NCI-H1105 treated with DMSO at 0.1 percent for 48 hours (cell line): ENCODE results near the gene ITGA3.
"Not testable (repeated sequence)": the region's sequence is repeated elsewhere in the genome, so short reads cannot be mapped to it uniquely, and the experiment has no call there.

Source experiments
- DNase-seq: peaks from one replicate; lab custom pipeline; 2025; lab: John Stamatoyannopoulos, UW

Gene ITGA3

GRCh38 chr17:50035421-50035879, 20.5 kb upstream of the ITGA3 start:
- DNase-seq: no peak

DNA sequence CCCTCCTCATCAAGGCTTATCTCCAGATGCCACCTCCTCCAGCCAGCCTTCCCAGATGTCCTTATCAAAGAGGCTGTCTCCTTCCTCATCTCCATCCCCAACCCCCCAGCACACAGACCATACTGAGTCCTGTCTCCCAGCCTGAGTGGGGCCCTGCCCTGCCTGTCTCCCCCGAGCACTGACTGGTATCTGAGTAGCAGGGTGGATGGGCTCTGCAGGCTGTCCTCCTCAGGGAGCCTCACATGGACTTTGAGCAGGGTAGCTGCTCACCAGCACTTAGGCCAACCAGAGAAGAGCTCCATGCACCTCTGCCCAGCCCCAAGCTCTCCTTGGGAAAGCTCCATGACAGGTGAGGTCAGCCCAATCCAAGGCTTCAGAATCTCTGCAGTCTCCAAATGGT, 20.0 kb upstream of the ITGA3 start:
- no peak for DNase-seq

DNA sequence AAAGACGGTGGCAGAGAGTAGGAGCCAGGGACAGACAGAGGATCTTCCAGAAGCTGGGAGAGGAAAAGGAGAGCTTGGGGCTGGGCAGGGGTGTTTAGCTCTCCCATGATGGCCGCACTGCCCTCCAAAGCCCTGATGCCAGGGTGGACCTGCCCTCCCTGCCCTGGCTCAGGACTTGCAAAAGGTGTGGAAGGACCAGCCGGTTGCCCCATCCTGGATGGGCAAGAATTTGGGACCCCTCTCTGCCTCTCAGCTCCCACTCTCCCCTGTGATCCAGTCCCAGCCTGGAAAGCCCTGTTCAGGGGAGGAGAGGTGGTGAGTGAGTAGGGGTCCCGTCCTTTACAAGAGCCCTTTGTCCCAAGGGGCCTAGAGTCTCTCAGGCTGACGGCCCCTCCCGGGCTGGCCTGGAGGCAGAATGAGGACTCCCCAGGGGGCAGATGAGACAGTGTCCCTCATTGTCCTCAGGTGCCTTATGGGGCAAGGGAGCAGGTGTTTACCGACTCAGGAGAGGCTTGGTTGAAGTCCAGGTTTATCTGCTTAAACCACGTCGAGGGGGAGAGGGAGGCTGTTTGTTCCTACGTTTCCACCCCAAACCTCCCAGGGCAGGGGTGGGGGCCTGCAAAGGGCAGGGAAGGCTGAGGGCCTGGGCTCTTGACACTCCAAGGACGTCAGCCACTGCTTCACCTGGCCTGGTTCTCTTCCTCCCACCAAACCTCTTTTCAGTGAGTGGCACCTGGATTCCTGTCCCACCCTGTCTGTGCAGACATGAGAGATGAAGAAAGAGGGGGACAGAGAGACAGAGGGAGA, 19.3 kb upstream of the ITGA3 start:
- DNase-seq: no peak

DNA sequence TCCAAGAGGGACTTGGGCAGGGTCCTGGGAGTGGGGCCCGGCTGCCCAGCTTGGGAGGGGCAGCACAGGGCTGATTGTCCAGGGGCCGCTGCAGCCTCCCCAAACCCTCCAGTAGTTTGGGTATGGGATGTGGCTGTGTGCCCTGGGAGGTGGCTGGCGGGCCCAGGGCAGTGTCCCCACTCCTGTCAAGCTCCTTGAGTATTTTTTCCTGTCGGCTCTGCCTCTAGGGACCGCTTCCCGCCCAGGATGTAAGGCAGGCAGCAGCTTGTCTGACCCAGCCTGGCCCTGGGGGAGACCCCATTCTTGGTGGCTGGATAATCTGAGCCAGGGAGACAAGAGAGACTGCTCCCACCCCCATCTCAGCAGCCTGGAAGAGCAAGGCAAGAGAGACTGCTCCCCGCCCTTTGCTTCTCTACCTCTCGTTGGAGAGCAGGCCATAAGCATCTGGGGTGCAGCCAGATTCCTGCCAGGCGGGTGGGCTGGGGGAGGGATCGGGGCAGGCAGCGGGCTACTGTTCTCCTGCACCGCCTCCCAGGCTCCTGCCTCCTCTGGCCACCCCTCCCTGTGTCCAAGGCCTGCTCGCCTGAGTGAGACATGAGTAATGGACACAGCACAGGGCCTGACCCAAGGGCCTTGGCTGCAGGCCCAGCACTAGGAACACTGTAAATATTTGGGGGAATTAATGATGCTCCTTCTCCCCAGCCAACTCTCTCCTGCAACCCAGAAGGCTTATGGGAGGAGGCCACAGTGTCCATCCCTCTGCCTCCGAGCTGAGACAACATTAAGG, 18.4 kb upstream of the ITGA3 start:
- DNase-seq: no peak

DNA sequence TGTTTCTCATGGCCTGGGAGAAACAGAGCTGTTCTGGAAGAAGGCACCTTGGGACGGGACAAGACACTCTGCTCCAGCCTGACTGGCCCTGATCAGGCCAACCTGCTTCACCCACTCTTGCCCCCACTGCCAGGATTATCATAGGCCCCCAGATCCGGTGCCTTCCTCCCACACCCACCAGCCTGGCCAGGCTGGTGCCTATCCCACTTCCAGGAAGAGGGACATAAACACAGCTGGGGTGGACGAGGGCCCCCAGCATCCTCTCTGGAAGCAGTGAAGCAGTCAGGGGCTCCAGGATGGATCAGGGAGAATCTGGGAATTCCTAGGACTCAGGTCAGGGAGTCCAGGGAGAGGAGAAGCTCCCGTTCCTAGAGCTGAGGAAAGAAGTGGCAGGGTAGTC, 16.9 kb upstream of the ITGA3 start:
- DNase-seq: no peak

DNA sequence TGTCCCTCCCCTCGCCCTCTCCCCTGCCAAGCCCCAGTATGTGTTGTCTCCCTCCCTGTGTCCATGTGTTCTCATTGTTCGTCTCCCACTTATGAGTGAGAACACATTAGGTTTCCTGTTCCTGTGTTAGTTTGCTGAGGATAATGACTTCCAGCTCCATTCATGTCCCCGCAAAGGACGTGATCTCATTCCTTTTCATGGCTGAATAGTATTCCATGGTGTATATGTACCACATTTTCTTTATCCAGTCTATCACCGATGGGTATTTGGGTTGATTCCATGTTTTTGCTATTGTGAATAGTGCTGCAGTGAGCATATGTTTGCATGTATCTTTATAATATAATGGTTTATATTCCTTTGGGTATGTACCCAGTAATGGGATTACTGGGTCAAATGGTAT, 15.4 kb upstream of the ITGA3 start:
- not testable (repeated sequence) for DNase-seq

DNA sequence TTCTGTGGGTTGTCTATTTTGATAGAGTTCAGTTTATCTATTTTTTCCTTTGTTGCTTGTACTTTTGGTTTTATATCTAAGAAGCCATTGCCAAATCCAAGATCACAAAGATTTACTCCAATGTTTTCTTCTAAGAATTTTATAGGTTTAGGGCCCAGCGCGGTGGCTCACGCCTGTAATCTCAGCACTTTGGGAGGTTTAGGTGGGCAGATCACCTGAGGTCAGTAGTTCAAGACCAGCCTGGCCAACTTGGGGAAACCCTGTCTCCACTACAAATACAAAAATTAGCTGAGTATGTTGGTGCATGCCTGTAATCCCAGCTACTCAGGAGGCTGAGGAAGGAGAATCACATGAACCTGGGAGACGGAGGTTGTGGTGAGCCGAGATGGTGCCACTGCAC, 13.7 kb upstream of the ITGA3 start:
- no peak for DNase-seq

DNA sequence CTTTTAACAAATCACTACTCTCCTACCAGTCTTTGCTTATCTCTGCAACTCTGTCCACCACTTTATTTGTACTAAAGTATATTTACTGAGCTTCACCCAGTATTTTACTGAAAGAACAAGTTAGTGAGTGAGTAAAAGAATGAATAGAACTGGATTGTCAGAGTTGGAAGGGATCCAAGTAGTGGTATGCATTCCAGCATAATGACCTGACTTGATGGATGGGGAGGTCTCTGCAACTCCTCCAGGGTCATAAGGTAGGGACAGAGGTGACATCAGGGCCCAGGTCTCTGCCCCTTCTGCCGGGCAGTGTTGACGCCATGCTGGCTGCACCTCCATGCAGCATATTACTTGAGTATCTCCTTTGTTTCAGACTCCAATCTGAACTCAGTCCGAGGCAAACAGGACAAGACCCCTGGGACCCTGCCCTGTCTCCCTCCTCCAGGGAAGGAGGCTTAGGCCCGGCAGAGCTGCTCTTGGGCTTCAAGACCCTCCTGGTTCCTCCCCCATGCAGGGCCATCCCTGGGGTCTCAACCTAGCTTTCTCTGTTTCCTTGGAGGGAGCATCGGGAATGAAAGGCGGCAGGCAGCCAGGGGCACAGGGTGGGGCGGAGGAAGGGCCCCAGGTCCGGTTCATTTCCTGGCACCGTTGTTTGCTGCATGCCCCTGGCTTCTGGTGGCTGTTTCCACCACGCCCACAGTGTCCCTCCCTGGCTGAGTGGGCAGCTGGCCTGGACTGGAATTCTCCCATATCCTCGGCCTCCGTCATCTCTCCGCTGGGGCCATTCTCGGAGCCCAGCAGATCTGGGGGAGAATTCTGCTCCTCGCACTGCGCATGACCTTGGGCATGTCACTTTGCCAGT, 12.4 kb upstream of the ITGA3 start:
- no peak for DNase-seq

DNA sequence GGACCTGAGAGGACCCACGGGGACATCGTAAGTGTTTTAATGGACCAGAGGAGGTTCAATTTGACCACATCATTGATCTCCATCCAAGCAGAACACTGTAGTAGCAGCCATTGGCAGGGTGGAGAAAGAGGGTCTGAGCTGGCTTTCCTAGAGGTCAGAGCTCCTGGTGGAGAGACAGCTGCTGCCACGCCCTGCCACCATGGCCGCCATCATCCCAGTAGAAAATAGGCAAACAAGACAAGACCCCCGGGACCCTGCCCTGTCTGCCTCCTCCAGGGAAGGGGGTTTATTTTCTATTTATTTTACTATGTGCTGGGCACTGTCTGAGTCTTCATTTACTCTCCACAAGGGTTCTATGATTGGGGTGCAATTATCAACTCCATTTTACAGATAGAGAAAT, 11.4 kb upstream of the ITGA3 start:
- DNase-seq: no peak

DNA sequence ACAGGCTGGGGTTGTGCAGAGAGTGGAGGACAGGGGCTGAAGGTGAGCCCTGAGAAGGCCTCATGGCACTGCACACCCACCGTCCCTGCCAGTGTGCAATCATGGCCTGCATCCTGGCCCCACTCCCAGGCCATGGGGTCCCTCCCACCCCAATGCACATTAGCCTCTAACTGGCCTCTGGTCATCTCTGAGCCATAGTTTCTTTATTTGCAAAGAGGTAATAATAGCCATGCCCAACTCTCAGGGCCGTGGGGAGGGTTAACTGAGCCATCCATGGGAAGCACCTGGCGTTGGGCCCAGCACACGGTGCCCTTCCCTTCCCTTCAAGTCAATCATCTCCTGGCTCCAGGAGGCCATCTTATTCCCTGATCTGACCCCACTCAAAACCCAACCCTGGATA, 10.8 kb upstream of the ITGA3 start:
- no peak for DNase-seq

DNA sequence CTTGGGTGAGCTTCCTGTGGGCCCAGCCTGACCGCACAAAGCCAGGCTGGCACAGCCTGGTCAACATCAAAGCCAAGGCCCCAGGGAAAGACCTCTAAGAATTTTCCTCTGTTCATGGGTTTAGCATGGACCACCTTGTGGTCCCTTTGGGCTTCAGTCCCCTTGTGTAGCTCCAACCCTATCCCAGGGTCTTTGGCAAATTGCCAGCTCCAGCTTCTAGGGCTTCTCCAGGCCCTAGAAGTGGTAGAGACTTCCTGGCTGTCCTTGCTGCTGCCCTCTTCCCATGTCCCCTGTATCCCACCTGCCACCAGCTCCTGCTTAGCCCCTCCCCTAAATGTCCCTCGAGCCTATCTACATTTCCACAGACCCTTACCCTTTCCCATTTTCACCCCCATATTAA, 9.7 kb upstream of the ITGA3 start:
- no peak for DNase-seq

GRCh38 chr17:50046667-50047066, 9.2 kb upstream of the ITGA3 start:
- DNase-seq: no peak

- no peak for DNase-seq
These were observed 8.8 kb upstream of the ITGA3 start for GRCh38 chr17:50047083-50047482.

GRCh38 chr17:50047488-50048126, 8.3 kb upstream of the ITGA3 start:
- DNase-seq: no peak

DNA sequence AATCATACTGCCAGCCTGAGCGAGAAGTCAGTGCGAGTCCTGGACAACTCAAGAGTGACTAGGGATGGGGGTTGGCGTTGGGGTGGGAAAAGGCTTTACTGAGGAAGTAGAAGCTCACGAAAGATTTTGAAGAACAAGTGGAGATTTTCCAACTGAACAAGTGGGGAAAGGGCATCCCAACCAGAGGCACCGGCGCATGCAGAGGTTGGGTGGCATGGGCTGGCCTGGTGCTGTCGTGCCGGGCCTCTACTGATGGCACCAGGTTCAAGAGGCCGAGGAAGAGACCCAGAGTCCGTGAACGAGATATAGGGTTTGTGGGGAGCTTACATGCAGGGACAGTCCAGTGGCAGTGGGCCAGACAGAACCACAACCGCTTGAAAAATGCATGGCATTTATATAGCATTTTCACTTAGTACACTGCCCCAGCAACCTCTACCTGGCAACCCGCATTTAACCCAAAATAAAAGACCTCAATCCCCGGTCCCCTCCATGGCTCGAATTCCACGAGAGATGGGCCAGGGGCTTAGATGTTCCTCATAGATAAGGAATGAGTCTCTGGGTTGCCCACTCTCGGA, 7.7 kb upstream of the ITGA3 start:
- no peak for DNase-seq

DNA sequence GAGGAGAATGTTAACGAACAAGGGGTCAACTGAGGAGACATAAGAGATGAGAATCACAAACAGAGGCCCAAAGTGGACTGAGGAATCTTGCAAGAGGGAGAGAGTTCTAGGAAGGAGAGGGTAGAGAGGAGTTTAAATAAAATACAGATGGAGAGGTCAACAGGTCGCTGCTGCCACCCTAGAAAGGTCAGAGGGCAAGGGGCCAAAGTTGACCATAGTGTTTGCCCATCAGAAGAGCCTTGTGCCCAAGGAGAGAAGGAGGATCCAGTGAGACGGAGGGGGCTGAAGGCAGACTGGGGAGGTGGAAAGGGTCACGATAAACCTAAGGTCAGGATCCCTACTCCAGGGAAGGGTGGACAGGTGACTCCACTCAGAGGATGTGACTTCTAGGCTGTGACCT, 6.9 kb upstream of the ITGA3 start:
- no peak for DNase-seq

DNA sequence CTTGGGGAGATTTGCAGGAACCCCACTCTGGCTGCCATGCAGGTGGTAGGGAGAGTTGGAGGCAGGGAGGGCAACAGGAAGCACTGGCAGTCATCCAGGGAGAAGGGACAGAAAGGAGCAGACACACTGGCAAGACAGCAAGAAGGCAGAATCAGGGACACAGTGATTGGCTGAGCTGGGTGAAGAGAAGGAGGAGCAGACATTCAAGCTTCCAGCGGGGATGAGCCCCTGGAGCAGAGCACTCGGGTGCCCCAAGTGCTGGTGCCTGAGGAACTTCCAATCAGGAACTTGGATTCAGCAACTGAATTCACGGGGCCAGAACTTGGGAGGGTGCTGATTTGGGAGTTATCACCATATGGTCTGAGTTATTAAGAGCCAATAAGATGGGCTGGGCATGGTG, 6.3 kb upstream of the ITGA3 start:
- peak; percentile 4 for DNase-seq

DNA sequence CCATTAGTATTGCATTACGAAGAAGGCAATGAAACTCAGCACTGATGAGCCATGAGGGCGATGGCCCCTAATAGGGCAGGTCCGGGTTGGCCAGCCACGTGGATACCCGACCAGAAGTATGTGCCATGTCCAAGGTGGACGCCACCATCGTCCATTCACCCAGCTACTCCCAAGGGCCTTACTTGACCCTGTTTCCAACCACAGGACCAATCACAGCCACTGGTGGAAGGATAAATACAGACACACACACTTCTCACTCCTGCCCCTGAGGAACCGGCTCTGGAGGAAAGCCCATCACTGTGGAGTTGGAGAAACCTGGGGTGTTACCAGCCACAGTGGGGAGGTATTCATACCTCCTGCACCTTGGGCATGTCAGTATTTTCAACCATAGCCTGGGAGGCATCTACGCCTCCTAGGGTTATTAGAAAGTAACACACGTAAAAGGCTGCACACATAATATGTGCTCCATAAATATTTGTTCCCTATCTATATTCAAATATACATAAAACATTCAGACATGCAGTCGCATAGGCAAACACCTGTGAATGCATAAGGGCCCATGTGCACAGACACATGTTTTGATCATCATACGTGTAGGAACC, 5.4 kb upstream of the ITGA3 start:
- DNase-seq: no peak

GRCh38 chr17:50051082-50051576, 4.8 kb upstream of the ITGA3 start:
- no peak for DNase-seq

- no peak for DNase-seq
These were observed 4.3 kb upstream of the ITGA3 start for GRCh38 chr17:50051606-50052005.

DNA sequence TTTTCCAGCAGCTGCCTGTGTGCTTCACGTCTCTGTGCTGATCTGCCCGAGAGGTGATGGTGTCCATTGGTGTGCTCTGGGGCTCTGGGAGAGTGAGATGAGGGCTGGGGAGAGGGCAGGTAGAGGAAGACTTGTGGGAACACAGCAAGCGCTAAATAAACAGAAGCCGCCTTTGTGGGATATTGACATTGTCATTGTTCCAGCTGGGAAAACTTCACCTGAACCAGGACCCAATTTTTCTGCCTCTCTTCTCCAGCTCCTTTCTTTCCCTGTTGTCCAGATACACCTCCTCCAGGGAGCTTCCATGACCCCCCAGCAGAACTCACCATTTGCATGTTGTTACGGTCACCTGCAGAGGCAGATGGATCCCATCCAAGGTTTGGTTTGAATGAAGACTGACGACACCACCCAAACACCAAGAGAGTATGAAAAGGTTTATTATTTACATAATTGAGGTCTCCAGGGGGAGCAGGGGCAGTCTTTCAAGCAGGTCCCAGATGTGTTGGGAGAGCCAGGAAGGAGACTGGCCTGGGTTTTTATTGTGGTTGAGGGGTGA, 3.6 kb upstream of the ITGA3 start:
- DNase-seq: peak; percentile 19
